ENCODE measurements around the gene L1TD1. TPM values are rescaled to one million over a fixed set of nuclear protein-coding genes. Genes with fewer than 3 reads are reported as not detected.

L1TD1 gene
- total and polyA plus RNA-seq, 12 donors = 0.07 to 0.16 (median 0.12) TPM; not detected in 9

- DNase-seq = no peak
- TF ChIP-seq, protein P1, sequence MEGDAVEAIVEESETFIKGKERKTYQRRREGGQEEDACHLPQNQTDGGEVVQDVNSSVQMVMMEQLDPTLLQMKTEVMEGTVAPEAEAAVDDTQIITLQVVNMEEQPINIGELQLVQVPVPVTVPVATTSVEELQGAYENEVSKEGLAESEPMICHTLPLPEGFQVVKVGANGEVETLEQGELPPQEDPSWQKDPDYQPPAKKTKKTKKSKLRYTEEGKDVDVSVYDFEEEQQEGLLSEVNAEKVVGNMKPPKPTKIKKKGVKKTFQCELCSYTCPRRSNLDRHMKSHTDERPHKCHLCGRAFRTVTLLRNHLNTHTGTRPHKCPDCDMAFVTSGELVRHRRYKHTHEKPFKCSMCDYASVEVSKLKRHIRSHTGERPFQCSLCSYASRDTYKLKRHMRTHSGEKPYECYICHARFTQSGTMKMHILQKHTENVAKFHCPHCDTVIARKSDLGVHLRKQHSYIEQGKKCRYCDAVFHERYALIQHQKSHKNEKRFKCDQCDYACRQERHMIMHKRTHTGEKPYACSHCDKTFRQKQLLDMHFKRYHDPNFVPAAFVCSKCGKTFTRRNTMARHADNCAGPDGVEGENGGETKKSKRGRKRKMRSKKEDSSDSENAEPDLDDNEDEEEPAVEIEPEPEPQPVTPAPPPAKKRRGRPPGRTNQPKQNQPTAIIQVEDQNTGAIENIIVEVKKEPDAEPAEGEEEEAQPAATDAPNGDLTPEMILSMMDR (IDR thresholded peaks at IDR 0.05) = no peak
- H3K36me3 ChIP-seq = no peaks in the 10 kb centered on the region
- ATAC-seq = no peak
- intact Hi-C loops (cut with DNase I) = no loop called here
- peaks cover 0 to 6% (median 0%) of the 10 kb centered on the region in 9 donors for H3K4me1 ChIP-seq
- no peaks in the 10 kb centered on the region for H3K9me3 ChIP-seq
- WGBS, 2 donors = 90 to 94% methylated on average over 3 of the region's 3 CpGs
- no peak overlapping the region for H3K4me3 ChIP-seq
- peaks cover 0 to 8% (median 0%) of the 10 kb centered on the region in 7 donors for H3K27me3 ChIP-seq
- no peak overlapping the region for H3K27ac ChIP-seq
Observed at GRCh38 chr1:62229468-62229867, 34.8 kb downstream of the L1TD1 start.

GRCh38 chr1:62229932-62230331 lies 35.3 kb downstream of the L1TD1 start:
- intact Hi-C loops (cut with DNase I) = no loop called here
- 16 to 17% methylated on average over 2 of the region's 2 CpGs for WGBS, 2 donors
- no peaks in the 10 kb centered on the region for H3K9me3 ChIP-seq
- H3K4me3 ChIP-seq = no peak overlapping the region
- ATAC-seq = peak in 1 of 8 donors; percentile 35
- peaks cover 0 to 8% (median 0%) of the 10 kb centered on the region in 7 donors for H3K27me3 ChIP-seq
- DNase-seq = no peak
- TF ChIP-seq, protein P1 (IDR thresholded peaks at IDR 0.05) = no peak
- H3K4me1 ChIP-seq = peaks cover 0 to 6% (median 0%) of the 10 kb centered on the region in 9 donors
- no peaks in the 10 kb centered on the region for H3K36me3 ChIP-seq
- H3K27ac ChIP-seq = no peak overlapping the region

GRCh38 chr1:62230718-62231117 lies 36.1 kb downstream of the L1TD1 start:
- WGBS, 2 donors = 91 to 94% methylated on average over 5 of the region's 5 CpGs
- Histone ChIP-seq H3K27ac (no peak overlapping the region), H3K4me3 (no peak overlapping the region), H3K9me3 (no peaks in the 10 kb centered on the region), H3K27me3 (peaks cover 0 to 8% (median 0%) of the 10 kb centered on the region in 7 donors), H3K36me3 (no peaks in the 10 kb centered on the region), H3K4me1 (peaks cover 0 to 6% (median 0%) of the 10 kb centered on the region in 9 donors)
- ATAC-seq = no peak
- intact Hi-C loops (cut with DNase I) = no loop called here
- TF ChIP-seq, protein P1 (IDR thresholded peaks at IDR 0.05) = no peak
- DNase-seq = no peak

DNA sequence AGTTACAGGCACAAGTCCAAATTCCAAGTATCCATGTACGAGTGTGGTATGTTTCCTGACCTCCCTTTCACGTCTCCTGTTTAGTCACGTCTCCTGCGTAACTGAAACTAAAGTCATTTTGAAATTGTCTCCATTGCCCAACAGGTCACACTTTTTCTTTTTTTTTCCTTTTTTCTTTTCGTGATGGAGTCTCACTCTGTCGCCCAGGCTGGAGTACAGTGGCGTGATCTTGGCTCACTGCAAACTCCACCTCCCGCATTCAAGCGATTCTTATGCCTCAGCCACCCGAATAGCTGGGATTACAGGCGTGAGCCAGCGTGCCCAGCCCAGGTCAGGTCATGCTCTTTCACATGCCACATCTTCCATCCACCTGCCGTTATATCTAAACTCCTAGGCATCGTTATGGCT lies 38.2 kb downstream of the L1TD1 start:
- Histone ChIP-seq H3K36me3 (no peaks in the 10 kb centered on the region), H3K4me3 (no peak overlapping the region), H3K4me1 (peaks cover 0 to 6% (median 0%) of the 10 kb centered on the region in 9 donors), H3K27ac (no peak overlapping the region), H3K27me3 (peaks cover 0 to 5% (median 0%) of the 10 kb centered on the region in 7 donors), H3K9me3 (no peaks in the 10 kb centered on the region)
- TF ChIP-seq, protein P1 (IDR thresholded peaks at IDR 0.05) = no peak
- no peak for ATAC-seq
- 78 to 83% methylated on average over 14 of the region's 14 CpGs for WGBS, 2 donors
- DNase-seq = no peak
- intact Hi-C loops (cut with DNase I) = no loop called here
